AG09319 (cell line): Measurements from ENCODE around the gene IKZF3.
"Not testable (repeated sequence)": the region's sequence is repeated elsewhere in the genome, so short reads cannot be mapped to it uniquely, and the experiment has no call there.

Experiments used
- DNase-seq: peaks from one replicate; pipeline ENCODE4 v3.0.0-alpha.2; 2010; ENCODE audit warnings: low read depth; ENCODE audit errors: extremely low read depth
- TF ChIP-seq, protein P1 (sequence below): IDR thresholded peaks from 2 replicates; pipeline ENCODE4 v1.5.1; 2011; ENCODE audit warnings: low read depth, mild to moderate bottlenecking, inconsistent platforms, low read length, moderate library complexity

Gene IKZF3

GRCh38 chr17:39894681-39895376, 30.7 kb upstream of the IKZF3 start:
- DNase-seq = no peak
- TF ChIP-seq, protein P1, sequence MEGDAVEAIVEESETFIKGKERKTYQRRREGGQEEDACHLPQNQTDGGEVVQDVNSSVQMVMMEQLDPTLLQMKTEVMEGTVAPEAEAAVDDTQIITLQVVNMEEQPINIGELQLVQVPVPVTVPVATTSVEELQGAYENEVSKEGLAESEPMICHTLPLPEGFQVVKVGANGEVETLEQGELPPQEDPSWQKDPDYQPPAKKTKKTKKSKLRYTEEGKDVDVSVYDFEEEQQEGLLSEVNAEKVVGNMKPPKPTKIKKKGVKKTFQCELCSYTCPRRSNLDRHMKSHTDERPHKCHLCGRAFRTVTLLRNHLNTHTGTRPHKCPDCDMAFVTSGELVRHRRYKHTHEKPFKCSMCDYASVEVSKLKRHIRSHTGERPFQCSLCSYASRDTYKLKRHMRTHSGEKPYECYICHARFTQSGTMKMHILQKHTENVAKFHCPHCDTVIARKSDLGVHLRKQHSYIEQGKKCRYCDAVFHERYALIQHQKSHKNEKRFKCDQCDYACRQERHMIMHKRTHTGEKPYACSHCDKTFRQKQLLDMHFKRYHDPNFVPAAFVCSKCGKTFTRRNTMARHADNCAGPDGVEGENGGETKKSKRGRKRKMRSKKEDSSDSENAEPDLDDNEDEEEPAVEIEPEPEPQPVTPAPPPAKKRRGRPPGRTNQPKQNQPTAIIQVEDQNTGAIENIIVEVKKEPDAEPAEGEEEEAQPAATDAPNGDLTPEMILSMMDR = no peak

DNA sequence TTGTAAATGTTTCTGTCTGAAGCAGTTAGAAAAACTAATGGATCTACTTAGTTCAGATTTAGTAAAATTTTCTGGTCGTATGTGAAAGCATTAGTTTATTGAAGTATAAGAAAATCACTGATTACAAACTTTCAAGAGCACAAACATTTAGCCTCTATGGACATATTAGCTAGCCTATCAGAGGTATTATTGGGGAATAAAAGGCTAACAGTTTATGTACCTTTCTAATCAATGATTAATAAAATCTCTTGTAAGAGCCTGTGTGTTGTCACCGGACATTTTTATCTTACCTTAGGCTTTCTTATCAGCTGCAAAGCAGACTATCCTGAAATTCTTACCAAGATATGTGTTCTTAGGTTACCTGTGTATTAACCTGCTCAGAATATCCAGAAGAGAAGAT, 25.1 kb upstream of the IKZF3 start:
- TF ChIP-seq, protein P1 = no peak
- DNase-seq = no peak

DNA sequence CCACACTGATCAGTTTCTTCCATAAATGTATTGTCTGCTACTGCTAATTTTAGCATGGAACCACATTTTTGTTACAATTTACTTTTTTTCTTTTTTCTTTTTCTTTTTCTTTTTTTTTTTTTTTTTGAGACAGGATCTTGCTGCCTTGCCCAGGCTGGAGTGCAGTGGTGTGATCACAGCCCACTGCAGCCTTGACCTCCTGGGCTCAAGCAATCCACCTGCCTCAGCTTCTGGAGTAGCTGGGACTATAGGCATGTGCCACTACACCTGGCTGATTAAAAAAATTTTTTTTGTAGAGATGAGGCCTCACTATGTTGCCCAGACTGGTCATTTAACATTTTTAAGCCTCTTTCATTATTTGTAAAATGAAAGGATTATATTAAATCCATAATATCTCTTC, 23.0 kb upstream of the IKZF3 start:
- TF ChIP-seq, protein P1 = no peak
- no peak for DNase-seq

GRCh38 chr17:39886102-39886501, 22.0 kb upstream of the IKZF3 start:
- not testable (repeated sequence) for DNase-seq

DNA sequence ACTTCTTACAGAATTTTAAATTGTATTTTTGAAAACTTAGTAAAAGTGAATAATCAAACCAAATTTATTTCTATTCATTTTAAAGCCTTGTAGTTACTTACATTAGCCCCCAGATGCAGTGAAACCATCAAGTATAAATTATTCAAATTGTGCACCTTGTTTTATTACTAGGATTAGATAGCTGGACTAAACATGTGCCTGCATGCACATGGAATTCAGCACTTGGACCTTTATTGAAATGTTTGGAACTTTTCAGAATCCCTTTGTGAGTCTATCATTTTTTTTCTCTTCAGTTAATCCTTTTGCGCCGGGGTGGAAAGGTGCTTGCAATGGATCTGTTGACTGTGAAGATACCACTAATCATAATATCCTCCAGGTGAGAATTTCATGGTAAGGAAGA, 8.6 kb upstream of the IKZF3 start:
- TF ChIP-seq, protein P1 = no peak
- no peak for DNase-seq

DNA sequence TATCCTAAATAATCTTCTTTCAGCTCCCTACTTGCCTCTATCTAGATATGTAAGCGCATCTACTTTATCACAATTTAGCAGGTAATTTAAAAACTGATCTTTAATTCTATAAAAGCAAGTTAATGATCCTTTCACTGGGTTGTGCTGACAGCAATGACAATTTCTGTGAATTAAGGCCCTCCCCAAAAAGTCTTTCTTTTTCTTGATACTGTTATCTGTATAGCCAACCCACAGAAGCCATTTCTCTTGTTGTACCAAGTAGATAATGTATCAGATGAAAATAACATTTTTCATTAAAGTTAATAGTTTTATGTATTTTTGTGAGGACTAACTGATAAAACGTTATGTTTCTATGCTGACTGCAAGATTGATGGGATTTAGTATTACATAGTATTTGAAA, 7.7 kb upstream of the IKZF3 start:
- TF ChIP-seq, protein P1 = no peak
- no peak for DNase-seq

- no peak for DNase-seq
- TF ChIP-seq, protein P1 = no peak
These were observed 6.7 kb upstream of the IKZF3 start for GRCh38 chr17:39870776-39871175.

GRCh38 chr17:39868554-39868942, 4.4 kb upstream of the IKZF3 start:
- no peak for DNase-seq
- TF ChIP-seq, protein P1 = no peak
